H9 (cell line): ENCODE results near the gene LSS. TPM values are rescaled to one million over a fixed set of nuclear protein-coding genes. Genes with fewer than 3 reads are reported as not detected.

Experiments used
- DNase-seq: peaks from one replicate; pipeline ENCODE4 v3.0.0-alpha.2; 2017
- H2AFZ ChIP-seq: one replicate; pipeline ENCODE4 v1.6.1; 2013; ENCODE audit warnings: mild to moderate bottlenecking, low read length, control low read depth, moderate library complexity
- H2AK5ac ChIP-seq: 2 replicates; pipeline ENCODE4 v1.6.1; 2013; ENCODE audit warnings: low read length, control low read depth, mixed read lengths; ENCODE audit not compliant: insufficient read length
- H2BK120ac ChIP-seq: one replicate; pipeline ENCODE4 v1.6.1; 2013; ENCODE audit warnings: low read depth, mild to moderate bottlenecking, low read length, control low read depth, inconsistent platforms; ENCODE audit not compliant: poor library complexity, severe bottlenecking
- H2BK12ac ChIP-seq: 2 replicates; pipeline ENCODE4 v1.6.1; 2013; ENCODE audit warnings: low read length, control low read depth, mixed read lengths, low read depth; ENCODE audit not compliant: insufficient read length
- H2BK15ac ChIP-seq: 2 replicates; pipeline ENCODE4 v1.6.1; 2013; ENCODE audit warnings: low read depth, low read length, control low read depth
- H2BK20ac ChIP-seq: one replicate; pipeline ENCODE4 v1.6.1; 2013; ENCODE audit warnings: low read depth, mild to moderate bottlenecking, low read length, control low read depth, inconsistent platforms; ENCODE audit not compliant: poor library complexity, severe bottlenecking
- H2BK5ac ChIP-seq: 2 replicates; pipeline ENCODE4 v1.6.1; 2013; ENCODE audit warnings: low read length, control low read depth, mixed read lengths; ENCODE audit not compliant: insufficient read length
- H3K14ac ChIP-seq: 2 replicates; pipeline ENCODE4 v1.6.1; 2013; ENCODE audit warnings: low read length, control low read depth; ENCODE audit not compliant: insufficient read depth
- H3K18ac ChIP-seq: 2 replicates; pipeline ENCODE4 v1.6.1; 2013; ENCODE audit warnings: low read depth, mild to moderate bottlenecking, mixed read lengths, low read length, control low read depth; ENCODE audit not compliant: insufficient read length
- H3K23ac ChIP-seq: 2 replicates; pipeline ENCODE4 v1.6.1; 2013; ENCODE audit warnings: low read length, control low read depth, mixed read lengths, low read depth; ENCODE audit not compliant: insufficient read length
- H3K23me2 ChIP-seq: 2 replicates; pipeline ENCODE4 v1.6.1; 2013; ENCODE audit warnings: low read depth, mild to moderate bottlenecking, mixed read lengths, low read length, control low read depth; ENCODE audit not compliant: insufficient read length, poor library complexity, severe bottlenecking
- H3K27ac ChIP-seq: 2 replicates; pipeline ENCODE4 v1.5.1; 2013; ENCODE audit warnings: low read length, control low read depth, mixed read lengths, low read depth; ENCODE audit not compliant: insufficient read length
- H3K27me3 ChIP-seq: 2 replicates; pipeline ENCODE4 v1.6.1; 2013; ENCODE audit warnings: low read length, control low read depth, inconsistent platforms; ENCODE audit not compliant: insufficient read depth
- H3K4ac ChIP-seq: 2 replicates; pipeline ENCODE4 v1.6.1; 2013; ENCODE audit warnings: low read depth, mild to moderate bottlenecking, control low read depth, inconsistent platforms, low read length, moderate library complexity
- H3K4me1 ChIP-seq: 2 replicates; pipeline ENCODE4 v1.6.1; 2013; ENCODE audit warnings: low read length, control low read depth, inconsistent platforms; ENCODE audit not compliant: insufficient read depth
- H3K4me2 ChIP-seq: 2 replicates; pipeline ENCODE4 v1.6.1; 2013; ENCODE audit warnings: low read length, control low read depth, mixed read lengths; ENCODE audit not compliant: insufficient read length, insufficient read depth
- H3K56ac ChIP-seq: 2 replicates; pipeline ENCODE4 v1.6.1; 2013; ENCODE audit warnings: low read depth, mild to moderate bottlenecking, mixed read lengths, low read length, control low read depth; ENCODE audit not compliant: insufficient read length
- H3K79me1 ChIP-seq: 2 replicates; pipeline ENCODE4 v1.6.1; 2013; ENCODE audit warnings: low read depth, mild to moderate bottlenecking, moderate library complexity, low read length, control low read depth, inconsistent platforms; ENCODE audit not compliant: insufficient read depth, poor library complexity, severe bottlenecking
- H3K79me2 ChIP-seq: 2 replicates; pipeline ENCODE4 v1.6.1; 2013; ENCODE audit warnings: low read length, control low read depth, inconsistent platforms; ENCODE audit not compliant: insufficient read depth
- H3K9ac ChIP-seq: 2 replicates; pipeline ENCODE4 v1.6.1; 2013; ENCODE audit warnings: low read length, control low read depth, mixed read lengths; ENCODE audit not compliant: insufficient read length; ENCODE audit errors: extremely low read depth
- H3K9me3 ChIP-seq: one replicate; pipeline ENCODE4 v1.6.1; 2013; ENCODE audit warnings: low read depth, low read length, inconsistent platforms; ENCODE audit not compliant: control insufficient read depth
- H3T11ph ChIP-seq: one replicate; pipeline ENCODE4 v1.6.1; 2013; ENCODE audit warnings: mild to moderate bottlenecking, low read length, control low read depth, inconsistent platforms
- H4K20me1 ChIP-seq: one replicate; pipeline ENCODE4 v1.6.1; 2013; ENCODE audit not compliant: control insufficient read depth, insufficient read length, insufficient read depth
- H4K5ac ChIP-seq: 2 replicates; pipeline ENCODE4 v1.6.1; 2013; ENCODE audit warnings: low read depth, mild to moderate bottlenecking, mixed read lengths, low read length, control low read depth; ENCODE audit not compliant: insufficient read length
- H4K8ac ChIP-seq: replicated peaks from 2 replicates; pipeline ENCODE4 v1.6.1; 2013; ENCODE audit warnings: low read length, control low read depth, mixed read lengths, low read depth; ENCODE audit not compliant: insufficient read length
- H4K91ac ChIP-seq: 2 replicates; pipeline ENCODE4 v1.6.1; 2013; ENCODE audit warnings: low read depth, mild to moderate bottlenecking, moderate library complexity, mixed read lengths, low read length, control low read depth; ENCODE audit not compliant: insufficient read length
- H3K27ac Mint-ChIP-seq, 3 experiments: 2 replicates in 2 of 3; 3 replicates in 1 of 3; pipeline ENCODE4 v1.8.0; 2020 to 2021; ENCODE audit warnings: mixed read lengths in 3 of 3, mild to moderate bottlenecking in 1 of 3, moderate library complexity in 1 of 3
- H3K27me3 Mint-ChIP-seq: 2 replicates; pipeline ENCODE4 v1.8.0; 2021; ENCODE audit warnings: low read depth, mild to moderate bottlenecking, moderate library complexity, mixed read lengths
- H3K36me3 Mint-ChIP-seq, 3 experiments: 2 replicates in 2 of 3; 3 replicates in 1 of 3; pipeline ENCODE4 v1.8.0; 2020 to 2021; ENCODE audit warnings: low read depth in 3 of 3, mixed read lengths in 3 of 3; ENCODE audit not compliant: insufficient read depth in 1 of 3
- H3K4me1 Mint-ChIP-seq, 2 experiments: 2 replicates each; pipeline ENCODE4 v1.8.0; 2020; ENCODE audit warnings: mixed read lengths in 2 of 2
- H3K4me3 Mint-ChIP-seq, 2 experiments: 2 replicates in 1 of 2; 3 replicates in 1 of 2; pipeline ENCODE4 v1.8.0; 2020 to 2021; ENCODE audit warnings: mild to moderate bottlenecking in 2 of 2, mixed read lengths in 2 of 2, moderate library complexity in 1 of 2
- H3K9me3 Mint-ChIP-seq, 2 experiments: 2 replicates in 1 of 2; 3 replicates in 1 of 2; pipeline ENCODE4 v1.8.0; 2020; ENCODE audit warnings: mild to moderate bottlenecking in 2 of 2, mixed read lengths in 2 of 2, moderate library complexity in 1 of 2
- CTCF ChIP-seq: fragments of 200-600 bp; sonication (generic); conservative IDR thresholded peaks from 3 replicates; pipeline ENCODE4 v1.8.0; 2021; ENCODE audit warnings: antibody characterized with exemption, mild to moderate bottlenecking
- WGBS: extraction: QIAGEN DNeasy Blood & Tissue Kit; methylation state at CpG from one replicate; pipeline ENCODE4 v1.1.7; 2013; ENCODE audit warnings: missing lambda C conversion rate, low lambda C conversion rate, mixed read lengths; ENCODE audit not compliant: insufficient read length; ENCODE audit errors: extremely low coverage; 5-methylcytosine and 5-hydroxymethylcytosine counted together
- total RNA-seq: library from RNA; stranded (reverse); gene quantifications from 2 replicates; pipeline ENCODE4 v1.2.1, GENCODE V29; 2021

Gene LSS
- total RNA-seq, 1 experiment from 2014 or later, result 69.2 TPM

- Histone ChIP-seq H3K79me2 (no peaks in the 10 kb centered on the region), H3K23ac (no peak overlapping the region), H2BK20ac (no peak overlapping the region), H3K56ac (no peak overlapping the region), H2AK5ac (no peak overlapping the region), H2BK120ac (no peak overlapping the region), H3K79me1 (no peaks in the 10 kb centered on the region), H3K4me1 (peaks cover 4% of the 10 kb centered on the region; the same call in 1 of the 2 replicates), H4K20me1 (no peaks in the 10 kb centered on the region), H3K4me2 (no peak overlapping the region), H2BK12ac (no peak overlapping the region), H4K91ac (no peak overlapping the region), H3K14ac (no peak overlapping the region), H4K8ac (no peak overlapping the region), H2BK15ac (no peak overlapping the region), H3K18ac (no peak overlapping the region), H3K27ac (no peak overlapping the region), H3K9me3 (no peaks in the 10 kb centered on the region), H4K5ac (no peak overlapping the region), H3K27me3 (no peaks in the 10 kb centered on the region), H3K4ac (no peak overlapping the region), H2AFZ (no peak overlapping the region), H3T11ph (no peak overlapping the region), H3K9ac (no peak overlapping the region), H2BK5ac (no peak overlapping the region), H3K23me2 (no peaks in the 10 kb centered on the region)
- H3K9me3 Mint-ChIP-seq, result no peaks in the 10 kb centered on the region
- H3K4me1 Mint-ChIP-seq, result peaks cover 13 to 21% of the 10 kb centered on the region in 2 experiments
- peaks cover 35 to 59% (median 56%) of the 10 kb centered on the region in 3 experiments; a peak in 6 of 7 replicates for H3K36me3 Mint-ChIP-seq
- H3K4me3 Mint-ChIP-seq, result no peak overlapping the region
- no peak overlapping the region; a peak in 1 of 7 replicates for H3K27ac Mint-ChIP-seq
- TF ChIP-seq CTCF, result no peak
- DNase-seq, result no peak
- H3K27me3 Mint-ChIP-seq, result no peaks in the 10 kb centered on the region
- WGBS, result no CpG with 5 or more reads among the region's 20 CpGs
These were observed 36.6 kb downstream of the LSS start for GRCh38 chr21:46191686-46192575.
